Keratinocyte (primary cell): ENCODE measurements around the gene YDJC. TPM values are rescaled to one million over a fixed set of nuclear protein-coding genes. Genes with fewer than 3 reads are reported as not detected.

Experiments used
- DNase-seq: peaks from one replicate; pipeline ENCODE4 v3.0.0-alpha.2; 2011; ENCODE audit warnings: low read depth, missing footprints, low spot score
- FAIRE-seq: peaks from 2 replicates; lab custom pipeline; 2011; peaks lifted over from hg19 to GRCh38; lab: Jason Lieb, UNC
- H2AFZ ChIP-seq: 2 replicates; pipeline ENCODE4 v1.6.0; 2012; ENCODE audit warnings: low read length, control low read depth, inconsistent platforms; ENCODE audit not compliant: control insufficient read depth
- H3K27ac ChIP-seq: 2 replicates; pipeline ENCODE4 v1.5.1; 2011; ENCODE audit warnings: low read length; ENCODE audit not compliant: control insufficient read depth, insufficient read depth
- H3K27me3 ChIP-seq: 3 replicates; pipeline ENCODE4 v1.6.0; 2011; ENCODE audit warnings: low read length; ENCODE audit not compliant: control insufficient read depth, insufficient read depth; ENCODE audit errors: extremely low read depth
- H3K36me3 ChIP-seq, 2 experiments: 2 replicates in 1 of 2; 3 replicates in 1 of 2; pipeline ENCODE4 v1.5.1; 2011; ENCODE audit warnings: low read length in 2 of 2, mild to moderate bottlenecking in 1 of 2; ENCODE audit not compliant: control insufficient read depth in 2 of 2, insufficient read depth in 2 of 2; ENCODE audit errors: extremely low read depth in 1 of 2
- H3K4me1 ChIP-seq: 3 replicates; pipeline ENCODE4 v1.5.1; 2011; ENCODE audit warnings: low read length; ENCODE audit not compliant: control insufficient read depth, insufficient read depth; ENCODE audit errors: extremely low read depth
- H3K4me2 ChIP-seq: 3 replicates; pipeline ENCODE4 v1.6.0; 2011; ENCODE audit warnings: low read depth, low read length; ENCODE audit not compliant: control insufficient read depth, insufficient read depth; ENCODE audit errors: extremely low read depth
- H3K4me3 ChIP-seq, 3 experiments: fragments of 200-600 bp in 1 of 3; sonication (generic) in 1 of 3; 2 replicates in 2 of 3; 3 replicates in 1 of 3; pipeline ENCODE4 v1.5.1; 2011 to 2016; ENCODE audit warnings: low read length in 3 of 3, mild to moderate bottlenecking in 3 of 3, control low read depth in 2 of 3, inconsistent platforms in 1 of 3, low read depth in 1 of 3, mixed read lengths in 1 of 3, mixed run types in 1 of 3, moderate library complexity in 1 of 3; ENCODE audit not compliant: control insufficient read depth in 2 of 3, insufficient read depth in 2 of 3; ENCODE audit errors: extremely low read depth in 1 of 3
- H3K79me2 ChIP-seq: 2 replicates; pipeline ENCODE4 v1.6.0; 2012; ENCODE audit warnings: low read length; ENCODE audit not compliant: control insufficient read depth, insufficient read depth
- H3K9ac ChIP-seq: 3 replicates; pipeline ENCODE4 v1.6.0; 2011; ENCODE audit warnings: low read length; ENCODE audit not compliant: control insufficient read depth, insufficient read depth; ENCODE audit errors: extremely low read depth
- H3K9me1 ChIP-seq: 3 replicates; pipeline ENCODE4 v1.6.0; 2011; ENCODE audit warnings: low read length; ENCODE audit not compliant: control insufficient read depth, insufficient read depth; ENCODE audit errors: extremely low read depth
- H3K9me3 ChIP-seq: 2 replicates; pipeline ENCODE4 v1.5.1; 2012; ENCODE audit warnings: low read depth, low read length; ENCODE audit not compliant: control insufficient read depth
- H4K20me1 ChIP-seq: 3 replicates; pipeline ENCODE4 v1.6.0; 2011; ENCODE audit warnings: low read length; ENCODE audit not compliant: control insufficient read depth, insufficient read depth; ENCODE audit errors: extremely low read depth
- CTCF ChIP-seq, 3 experiments: IDR thresholded peaks in 1 of 3; conservative IDR thresholded peaks in 1 of 3; optimal IDR thresholded peaks in 1 of 3; 2 replicates in 2 of 3; 3 replicates in 1 of 3; pipeline versions ENCODE3 to v1.5.1; 2011; ENCODE audit warnings: low read length in 3 of 3, mild to moderate bottlenecking in 3 of 3, moderate library complexity in 2 of 3, control low read depth in 1 of 3, inconsistent platforms in 1 of 3; ENCODE audit not compliant: insufficient read depth in 2 of 3; ENCODE audit errors: extremely low read depth in 1 of 3
- EZH2 ChIP-seq: IDR thresholded peaks from one replicate; pipeline ENCODE4 v1.6.1; 2012; ENCODE audit warnings: inconsistent platforms, mild to moderate bottlenecking, low read length, moderate library complexity
- dilution Hi-C: fragments of 300-500 bp; cut with MboI; formaldehyde crosslinking; loops from one replicate; pipeline ENCODE4 v1.7.0; 2020; ENCODE audit warnings: low sequenced_read_pairs; ENCODE audit not compliant: extremely low pct_ligation_motif_present
- polyA plus RNA-seq, 5 experiments: library from polyadenylated mRNA; depleted of rRNA in 3 of 5; stranded (reverse) in 3 of 5; stranded (forward) in 1 of 5; unstranded in 1 of 5; fragments of >200 nt; gene quantifications; 1 replicate in 1 of 5; 2 replicates in 3 of 5; 3 replicates in 1 of 5; pipeline versions ENCODE4 v1.2.1 to v1.2.3, GENCODE V29; 2011 to 2012; ENCODE audit warnings: missing spikeins in 2 of 5, low read depth in 1 of 5, low replicate concordance in 1 of 5

Gene YDJC
- polyA plus RNA-seq, 1 donor (not counting 4 experiments of a cell fraction or from before 2014, with no cell fraction given): 18.2 TPM

GRCh38 chr22:21673534-21674321 is 43.9 kb upstream of the YDJC start:
- Histone ChIP-seq H3K4me3 (no peak overlapping the region), H3K36me3 (peaks cover 28 to 38% of the 10 kb centered on the region in 2 experiments), H3K27ac (no peak overlapping the region), H4K20me1 (no peaks in the 10 kb centered on the region), H3K9me3 (no peaks in the 10 kb centered on the region), H3K27me3 (no peaks in the 10 kb centered on the region), H3K9me1 (no peaks in the 10 kb centered on the region), H3K4me1 (peaks cover 6% of the 10 kb centered on the region), H3K79me2 (peaks cover 3% of the 10 kb centered on the region), H2AFZ (no peak overlapping the region), H3K4me2 (no peak overlapping the region), H3K9ac (no peak overlapping the region)
- FAIRE-seq (no peak), DNase-seq (no peak)
- dilution Hi-C loops: no loop called here
- TF ChIP-seq CTCF (optimal IDR thresholded peaks at IDR 0.05 in 1 of 3, IDR thresholded peaks at IDR 0.05 in 1 of 3, conservative IDR thresholded peaks at IDR 0.05 in 1 of 3; ENCODE audit: extremely low read depth in 1 of 3, insufficient read depth in 2 of 3, low read length in 3 of 3): no peak
- TF ChIP-seq EZH2: no peak

GRCh38 chr22:21672107-21672629 is 42.3 kb upstream of the YDJC start:
- H3K4me1 ChIP-seq: peaks cover 6% of the 10 kb centered on the region
- H3K79me2 ChIP-seq: peaks cover 12% of the 10 kb centered on the region
- dilution Hi-C loops: no loop called here
- no peaks in the 10 kb centered on the region for H4K20me1 ChIP-seq
- no peak overlapping the region for H3K4me2 ChIP-seq
- DNase-seq (no peak), FAIRE-seq (no peak)
- H3K9ac ChIP-seq: no peak overlapping the region
- H3K9me3 ChIP-seq: no peaks in the 10 kb centered on the region
- no peak overlapping the region for H2AFZ ChIP-seq
- no peak overlapping the region for H3K27ac ChIP-seq
- H3K36me3 ChIP-seq: peaks cover 28 to 38% of the 10 kb centered on the region in 2 experiments
- H3K27me3 ChIP-seq: no peaks in the 10 kb centered on the region
- H3K9me1 ChIP-seq: no peaks in the 10 kb centered on the region
- TF ChIP-seq CTCF (optimal IDR thresholded peaks at IDR 0.05 in 1 of 3, IDR thresholded peaks at IDR 0.05 in 1 of 3, conservative IDR thresholded peaks at IDR 0.05 in 1 of 3; ENCODE audit: extremely low read depth in 1 of 3, insufficient read depth in 2 of 3, low read length in 3 of 3) (no peak), EZH2 (no peak)
- no peak overlapping the region for H3K4me3 ChIP-seq
